ENCODE results near the gene SMTNL1.
A peak's percentile ranks its signal among the peaks of the same experiment; 100 is the strongest.

Gene SMTNL1

GRCh38 chr11:57567515-57568329 is 30.3 kb downstream of the SMTNL1 start, which contains the start of gene UBE2L6:
UBE2L6 (minus strand) TSS chr11:57567672; CDS start chr11:57567611, 61 bp downstream.
- Histone ChIP-seq H3K14ac (ENCODE audit: low read length) (peak within 1 kb of the TSS; percentile 94), H3K79me1 (ENCODE audit: low read depth, low read length) (peaks cover 3% of the 10 kb centered on the region), H3K4me1 (ENCODE audit: control insufficient read depth in 2 of 2, insufficient read depth in 1 of 2, low read depth in 1 of 2, low read length in 2 of 2) (peaks cover 15 to 22% of the 10 kb centered on the region in 2 donors), H3K18ac (ENCODE audit: low read length) (peak within 1 kb of the TSS; percentile 100), H3K27ac (replicated peaks; ENCODE audit: low read length) (peak within 1 kb of the TSS; percentile 96), H4K91ac (ENCODE audit: low read depth, low read length, poor library complexity) (peak within 1 kb of the TSS; percentile 98), H3K27me3 (ENCODE audit: control insufficient read depth in 3 of 3, insufficient read depth in 3 of 3, low read depth in 1 of 3, low read length in 3 of 3) (no peaks in the 10 kb centered on the region), H3K9ac (ENCODE audit: low read depth, low read length, poor library complexity) (peak within 1 kb of the TSS; percentile 100), H2BK5ac (ENCODE audit: low read length) (peak within 1 kb of the TSS; percentile 99), H2BK12ac (ENCODE audit: low read length) (peak within 1 kb of the TSS; percentile 78), H2AFZ (ENCODE audit: low read length) (peak within 1 kb of the TSS; percentile 96), H3K4ac (ENCODE audit: low read length) (peak within 1 kb of the TSS; percentile 100), H2BK120ac (ENCODE audit: low read depth, low read length) (peak within 1 kb of the TSS; percentile 89), H2BK15ac (ENCODE audit: low read length) (peak within 1 kb of the TSS; percentile 100), H3K9me3 (replicated peaks in 1 of 2; ENCODE audit: control insufficient read depth in 2 of 2, insufficient read depth in 1 of 2, low read depth in 1 of 2, low read length in 2 of 2) (peaks cover 0 to 2% of the 10 kb centered on the region in 2 donors), H3K4me3 (ENCODE audit: low read length in 2 of 2) (peak within 1 kb of the TSS; percentile 96 to 98), H2AK5ac (ENCODE audit: low read depth, low read length) (peak within 1 kb of the TSS; percentile 100), H3K4me2 (ENCODE audit: insufficient read depth, low read length, poor library complexity, severe bottlenecking) (peak within 1 kb of the TSS; percentile 96), H3K23ac (ENCODE audit: low read depth, low read length, poor library complexity) (peak within 1 kb of the TSS; percentile 96), H4K8ac (ENCODE audit: low read depth, low read length) (no peak within 1 kb of the TSS), H3K36me3 (replicated peaks in 1 of 2; ENCODE audit: control insufficient read depth in 2 of 2, insufficient read depth in 2 of 2, low read length in 2 of 2) (peaks cover 0 to 9% of the 10 kb centered on the region in 2 donors)
- DNase-seq (ENCODE audit: low spot score): peak; percentile 65
- WGBS, 2 donors (ENCODE audit: extremely low coverage in 2 of 2, insufficient read length in 2 of 2, insufficient replicate concordance in 1 of 2): no CpG with 5 or more reads among the region's 92 CpGs

DNA sequence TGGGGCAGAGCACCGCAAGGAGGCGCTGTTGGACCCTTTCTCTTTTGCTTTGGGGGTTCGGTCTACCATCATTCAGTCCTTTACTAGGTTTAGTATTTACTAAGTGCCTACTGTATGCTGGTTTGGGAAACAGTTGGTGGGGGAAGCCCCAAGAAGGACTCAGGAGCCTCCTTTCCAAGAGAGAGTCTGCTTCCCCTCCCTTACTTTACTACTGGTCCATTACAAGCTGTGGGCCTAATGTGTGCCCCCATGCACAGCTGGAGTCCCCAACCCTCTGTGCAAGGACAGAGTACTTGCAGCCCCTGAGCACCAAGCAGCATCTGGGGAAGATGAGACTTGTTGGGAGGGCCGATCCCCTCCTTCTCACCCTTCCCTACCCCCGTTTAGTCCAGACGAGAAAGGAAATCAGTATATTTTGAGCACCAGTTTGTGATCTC is 31.0 kb downstream of the SMTNL1 start:
- Histone ChIP-seq H3K79me1 (ENCODE audit: low read depth, low read length) (peaks cover 3% of the 10 kb centered on the region), H3K36me3 (replicated peaks in 1 of 2; ENCODE audit: control insufficient read depth in 2 of 2, insufficient read depth in 2 of 2, low read length in 2 of 2) (peaks cover 0 to 6% of the 10 kb centered on the region in 2 donors), H2AFZ (ENCODE audit: low read length) (peak overlapping the region; percentile 96), H2BK15ac (ENCODE audit: low read length) (peak overlapping the region; percentile 100), H3K4me1 (ENCODE audit: control insufficient read depth in 2 of 2, insufficient read depth in 1 of 2, low read depth in 1 of 2, low read length in 2 of 2) (peaks cover 15 to 22% of the 10 kb centered on the region in 2 donors), H3K27me3 (ENCODE audit: control insufficient read depth in 3 of 3, insufficient read depth in 3 of 3, low read depth in 1 of 3, low read length in 3 of 3) (no peaks in the 10 kb centered on the region), H3K4me3 (ENCODE audit: low read length in 2 of 2) (peak overlapping the region; percentile 96 to 98), H3K18ac (ENCODE audit: low read length) (peak overlapping the region; percentile 100), H2BK120ac (ENCODE audit: low read depth, low read length) (peak overlapping the region; percentile 89), H2BK5ac (ENCODE audit: low read length) (peak overlapping the region; percentile 99), H3K23ac (ENCODE audit: low read depth, low read length, poor library complexity) (peak overlapping the region; percentile 96), H2AK5ac (ENCODE audit: low read depth, low read length) (peak overlapping the region; percentile 100), H4K91ac (ENCODE audit: low read depth, low read length, poor library complexity) (peak overlapping the region; percentile 98), H3K4me2 (ENCODE audit: insufficient read depth, low read length, poor library complexity, severe bottlenecking) (peak overlapping the region; percentile 96), H3K9me3 (replicated peaks in 1 of 2; ENCODE audit: control insufficient read depth in 2 of 2, insufficient read depth in 1 of 2, low read depth in 1 of 2, low read length in 2 of 2) (peaks cover 0 to 2% of the 10 kb centered on the region in 2 donors), H3K27ac (replicated peaks; ENCODE audit: low read length) (peak overlapping the region; percentile 96), H3K14ac (ENCODE audit: low read length) (no peak overlapping the region), H2BK12ac (ENCODE audit: low read length) (peak overlapping the region; percentile 68), H3K9ac (ENCODE audit: low read depth, low read length, poor library complexity) (no peak overlapping the region), H3K4ac (ENCODE audit: low read length) (no peak overlapping the region), H4K8ac (ENCODE audit: low read depth, low read length) (no peak overlapping the region)
- peak; percentile 86 for DNase-seq (ENCODE audit: low spot score)
- WGBS, 2 donors (ENCODE audit: extremely low coverage in 2 of 2, insufficient read length in 2 of 2, insufficient replicate concordance in 1 of 2): no CpG with 5 or more reads among the region's 6 CpGs

GRCh38 chr11:57571606-57572005 is 34.2 kb downstream of the SMTNL1 start:
- Histone ChIP-seq H4K91ac (ENCODE audit: low read depth, low read length, poor library complexity) (no peak overlapping the region), H2AK5ac (ENCODE audit: low read depth, low read length) (peak overlapping the region; percentile 79), H2BK12ac (ENCODE audit: low read length) (no peak overlapping the region), H3K4me3 (ENCODE audit: low read length in 2 of 2) (no peak overlapping the region), H3K9me3 (replicated peaks in 1 of 2; ENCODE audit: control insufficient read depth in 2 of 2, insufficient read depth in 1 of 2, low read depth in 1 of 2, low read length in 2 of 2) (peaks cover 0 to 2% of the 10 kb centered on the region in 2 donors), H3K27me3 (ENCODE audit: control insufficient read depth in 3 of 3, insufficient read depth in 3 of 3, low read depth in 1 of 3, low read length in 3 of 3) (no peaks in the 10 kb centered on the region), H4K8ac (ENCODE audit: low read depth, low read length) (no peak overlapping the region), H3K4me1 (ENCODE audit: control insufficient read depth in 2 of 2, insufficient read depth in 1 of 2, low read depth in 1 of 2, low read length in 2 of 2) (peaks cover 14 to 15% of the 10 kb centered on the region in 2 donors), H2BK5ac (ENCODE audit: low read length) (no peak overlapping the region), H3K36me3 (replicated peaks in 1 of 2; ENCODE audit: control insufficient read depth in 2 of 2, insufficient read depth in 2 of 2, low read length in 2 of 2) (no peaks in the 10 kb centered on the region), H3K18ac (ENCODE audit: low read length) (no peak overlapping the region), H3K4me2 (ENCODE audit: insufficient read depth, low read length, poor library complexity, severe bottlenecking) (no peak overlapping the region), H3K23ac (ENCODE audit: low read depth, low read length, poor library complexity) (no peak overlapping the region), H3K14ac (ENCODE audit: low read length) (no peak overlapping the region), H3K27ac (replicated peaks; ENCODE audit: low read length) (no peak overlapping the region), H2BK15ac (ENCODE audit: low read length) (peak overlapping the region; percentile 12), H3K9ac (ENCODE audit: low read depth, low read length, poor library complexity) (no peak overlapping the region), H2BK120ac (ENCODE audit: low read depth, low read length) (no peak overlapping the region), H3K4ac (ENCODE audit: low read length) (peak overlapping the region; percentile 68), H3K79me1 (ENCODE audit: low read depth, low read length) (peaks cover 3% of the 10 kb centered on the region), H2AFZ (ENCODE audit: low read length) (no peak overlapping the region)
- DNase-seq (ENCODE audit: low spot score): no peak
- WGBS, 2 donors (ENCODE audit: extremely low coverage in 2 of 2, insufficient read length in 2 of 2, insufficient replicate concordance in 1 of 2): no CpG with 5 or more reads among the region's 2 CpGs

DNA sequence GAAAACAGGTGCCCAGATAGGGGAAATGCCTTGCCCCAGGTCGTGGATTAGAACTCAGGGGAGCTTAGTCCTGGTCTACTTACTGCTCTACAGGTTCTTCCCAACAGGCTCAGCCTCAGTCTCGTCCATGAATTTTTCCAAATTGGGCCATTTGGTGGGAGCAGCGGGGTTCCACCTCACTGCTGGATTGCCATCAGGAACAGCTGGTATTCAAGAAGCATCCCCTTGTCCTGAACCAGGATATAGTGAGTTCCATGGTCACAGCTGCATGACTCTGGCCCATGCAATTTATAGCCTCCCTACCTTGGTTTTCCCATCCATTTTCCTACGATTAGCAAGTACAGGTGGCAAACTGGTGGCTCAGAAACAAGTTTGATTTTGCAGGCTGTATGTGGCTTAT is 36.7 kb downstream of the SMTNL1 start:
- no peak overlapping the region for H3K4ac ChIP-seq (ENCODE audit: low read length)
- no peak overlapping the region for H2AFZ ChIP-seq (ENCODE audit: low read length)
- H3K27ac ChIP-seq (replicated peaks; ENCODE audit: low read length): no peak overlapping the region
- no peak overlapping the region for H3K4me2 ChIP-seq (ENCODE audit: insufficient read depth, low read length, poor library complexity, severe bottlenecking)
- H2BK12ac ChIP-seq (ENCODE audit: low read length): no peak overlapping the region
- peaks cover 0 to 2% of the 10 kb centered on the region in 2 donors for H3K9me3 ChIP-seq (replicated peaks in 1 of 2; ENCODE audit: control insufficient read depth in 2 of 2, insufficient read depth in 1 of 2, low read depth in 1 of 2, low read length in 2 of 2)
- H2BK15ac ChIP-seq (ENCODE audit: low read length): no peak overlapping the region
- H4K91ac ChIP-seq (ENCODE audit: low read depth, low read length, poor library complexity): no peak overlapping the region
- H3K4me1 ChIP-seq (ENCODE audit: control insufficient read depth in 2 of 2, insufficient read depth in 1 of 2, low read depth in 1 of 2, low read length in 2 of 2): peaks cover 6 to 9% of the 10 kb centered on the region in 2 donors
- no peak overlapping the region for H2BK5ac ChIP-seq (ENCODE audit: low read length)
- no peak overlapping the region for H4K8ac ChIP-seq (ENCODE audit: low read depth, low read length)
- H3K36me3 ChIP-seq (replicated peaks in 1 of 2; ENCODE audit: control insufficient read depth in 2 of 2, insufficient read depth in 2 of 2, low read length in 2 of 2): no peaks in the 10 kb centered on the region
- no peak overlapping the region for H3K18ac ChIP-seq (ENCODE audit: low read length)
- no peak overlapping the region for H3K14ac ChIP-seq (ENCODE audit: low read length)
- no peaks in the 10 kb centered on the region for H3K27me3 ChIP-seq (ENCODE audit: control insufficient read depth in 3 of 3, insufficient read depth in 3 of 3, low read depth in 1 of 3, low read length in 3 of 3)
- H3K79me1 ChIP-seq (ENCODE audit: low read depth, low read length): no peaks in the 10 kb centered on the region
- H3K9ac ChIP-seq (ENCODE audit: low read depth, low read length, poor library complexity): no peak overlapping the region
- DNase-seq (ENCODE audit: low spot score): no peak
- H3K4me3 ChIP-seq (ENCODE audit: low read length in 2 of 2): no peak overlapping the region
- WGBS, 2 donors (ENCODE audit: extremely low coverage in 2 of 2, insufficient read length in 2 of 2, insufficient replicate concordance in 1 of 2): no CpG with 5 or more reads among the region's 4 CpGs
- peak overlapping the region; percentile 22 for H2AK5ac ChIP-seq (ENCODE audit: low read depth, low read length)
- no peak overlapping the region for H2BK120ac ChIP-seq (ENCODE audit: low read depth, low read length)
- H3K23ac ChIP-seq (ENCODE audit: low read depth, low read length, poor library complexity): no peak overlapping the region
